Hepatocyte (in vitro differentiated cells): Measurements from ENCODE around the gene SCD5. TPM values are rescaled to one million over a fixed set of nuclear protein-coding genes. Genes with fewer than 3 reads are reported as not detected.

Source experiments
- DNase-seq: peaks from one replicate; pipeline ENCODE4 v3.0.0-alpha.2; 2016; ENCODE audit warnings: low spot score
- H2AFZ ChIP-seq: fragments of 200-600 bp; sonication (generic); 2 replicates; pipeline ENCODE4 v1.6.0; 2016; ENCODE audit warnings: antibody characterized with exemption, mild to moderate bottlenecking
- H3K27ac ChIP-seq: fragments of 200-600 bp; sonication (generic); 2 replicates; pipeline ENCODE4 v1.5.1; 2016; ENCODE audit warnings: mild to moderate bottlenecking
- H3K27me3 ChIP-seq: fragments of 200-600 bp; sonication (generic); 2 replicates; pipeline ENCODE4 v1.6.1; 2016
- H3K36me3 ChIP-seq: fragments of 200-600 bp; sonication (generic); replicated peaks from 2 replicates; pipeline ENCODE4 v1.5.1; 2016; ENCODE audit warnings: low read depth; ENCODE audit not compliant: insufficient read depth
- H3K4me1 ChIP-seq: fragments of 200-600 bp; sonication (generic); 2 replicates; pipeline ENCODE4 v1.5.1; 2016; ENCODE audit warnings: mild to moderate bottlenecking, moderate library complexity; ENCODE audit not compliant: insufficient read depth
- H3K4me2 ChIP-seq: fragments of 200-600 bp; sonication (generic); 2 replicates; pipeline ENCODE4 v1.6.0; 2016
- H3K4me3 ChIP-seq: fragments of 200-600 bp; sonication (generic); 2 replicates; pipeline ENCODE4 v1.5.1; 2016; ENCODE audit warnings: mild to moderate bottlenecking
- H3K79me2 ChIP-seq: fragments of 200-600 bp; sonication (generic); 2 replicates; pipeline ENCODE4 v1.6.0; 2017; ENCODE audit warnings: mild to moderate bottlenecking
- H3K9me2 ChIP-seq: fragments of 200-600 bp; sonication (generic); replicated peaks from 2 replicates; pipeline ENCODE4 v1.6.0; 2017; ENCODE audit warnings: mild to moderate bottlenecking; ENCODE audit not compliant: insufficient read depth
- H3K9me3 ChIP-seq: fragments of 200-600 bp; sonication (generic); 2 replicates; pipeline ENCODE4 v1.5.1; 2016; ENCODE audit warnings: low read depth, mild to moderate bottlenecking
- H4K20me1 ChIP-seq: fragments of 200-600 bp; sonication (generic); 2 replicates; pipeline ENCODE4 v1.6.0; 2016; ENCODE audit warnings: mild to moderate bottlenecking; ENCODE audit not compliant: insufficient read depth, poor library complexity, severe bottlenecking
- EZH2 ChIP-seq: fragments of 200-600 bp; sonication (generic); IDR thresholded peaks from 2 replicates; pipeline ENCODE4 v1.6.1; 2016; ENCODE audit warnings: antibody characterized with exemption, mild to moderate bottlenecking, borderline replicate concordance
- EZH2phosphoT487 ChIP-seq: fragments of 200-600 bp; sonication (generic); IDR thresholded peaks from one replicate; pipeline ENCODE4 v1.6.1; 2018; ENCODE audit warnings: antibody characterized with exemption, mild to moderate bottlenecking, low read depth, moderate library complexity; ENCODE audit not compliant: unreplicated experiment, severe bottlenecking
- WGBS: methylation state at CpG from one replicate; pipeline ENCODE4 v1.1.6; 2016; ENCODE audit warnings: low lambda C conversion rate; ENCODE audit errors: missing lambda C conversion rate; 5-methylcytosine and 5-hydroxymethylcytosine counted together
- polyA plus RNA-seq: library from polyadenylated mRNA; unstranded; fragments of >200 nt; fragmentation: Nextera tagmentation; extraction: Ambion mirVana; gene quantifications from 2 replicates; pipeline ENCODE4 v1.2.1, GENCODE V29; 2016
- total RNA-seq: library from RNA; depleted of rRNA; stranded (reverse); fragments of >200 nt; gene quantifications from 2 replicates; pipeline ENCODE4 v1.2.3, GENCODE V29; 2014
- TF ChIP-seq, protein P1 (sequence below): fragments of 200-600 bp; sonication (generic); IDR thresholded peaks from 2 replicates; pipeline ENCODE4 v1.5.1; 2016; ENCODE audit warnings: antibody characterized with exemption, mild to moderate bottlenecking; ENCODE audit not compliant: poor library complexity

SCD5 gene
- total and polyA plus RNA-seq, 2 experiments from 2014 or later: 6.4 to 19.2 TPM

DNA sequence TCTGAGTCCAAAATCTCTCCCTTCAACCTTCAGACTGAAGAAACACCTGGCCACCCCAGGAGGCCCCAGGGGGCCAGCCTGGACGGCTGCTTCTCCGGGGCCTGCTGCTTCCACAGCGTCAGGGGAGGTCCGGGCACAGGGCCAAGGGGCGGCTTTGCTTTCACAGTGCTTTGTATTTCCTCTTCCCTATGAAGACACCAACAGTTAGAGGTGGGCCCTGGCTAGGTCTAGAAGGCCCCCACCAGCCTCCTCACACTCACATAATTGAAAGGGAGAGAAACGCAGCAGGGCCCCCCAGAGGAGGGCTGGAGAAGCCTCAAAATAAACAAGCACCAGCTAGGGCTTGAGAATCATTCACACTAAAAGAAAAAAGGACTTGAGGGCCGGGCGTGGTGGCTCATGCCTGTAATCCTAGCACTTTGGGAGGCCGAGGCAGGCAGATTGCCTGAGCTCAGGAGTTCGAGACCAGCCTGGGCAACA is 17.8 kb downstream of the SCD5 start:
- H3K79me2 ChIP-seq: peaks cover 14% of the 10 kb centered on the region
- H3K4me2 ChIP-seq: peak overlapping the region; percentile 8
- no peaks in the 10 kb centered on the region for H3K9me2 ChIP-seq
- H3K36me3 ChIP-seq: no peaks in the 10 kb centered on the region
- H3K4me3 ChIP-seq: no peak overlapping the region
- peak overlapping the region; percentile 84 for H3K27ac ChIP-seq
- WGBS: 27% methylated on average over 10 of the region's 10 CpGs
- H4K20me1 ChIP-seq: no peaks in the 10 kb centered on the region
- peak; percentile 83 for DNase-seq
- TF ChIP-seq EZH2phosphoT487: no peak
- no peak for TF ChIP-seq EZH2
- TF ChIP-seq, protein P1, sequence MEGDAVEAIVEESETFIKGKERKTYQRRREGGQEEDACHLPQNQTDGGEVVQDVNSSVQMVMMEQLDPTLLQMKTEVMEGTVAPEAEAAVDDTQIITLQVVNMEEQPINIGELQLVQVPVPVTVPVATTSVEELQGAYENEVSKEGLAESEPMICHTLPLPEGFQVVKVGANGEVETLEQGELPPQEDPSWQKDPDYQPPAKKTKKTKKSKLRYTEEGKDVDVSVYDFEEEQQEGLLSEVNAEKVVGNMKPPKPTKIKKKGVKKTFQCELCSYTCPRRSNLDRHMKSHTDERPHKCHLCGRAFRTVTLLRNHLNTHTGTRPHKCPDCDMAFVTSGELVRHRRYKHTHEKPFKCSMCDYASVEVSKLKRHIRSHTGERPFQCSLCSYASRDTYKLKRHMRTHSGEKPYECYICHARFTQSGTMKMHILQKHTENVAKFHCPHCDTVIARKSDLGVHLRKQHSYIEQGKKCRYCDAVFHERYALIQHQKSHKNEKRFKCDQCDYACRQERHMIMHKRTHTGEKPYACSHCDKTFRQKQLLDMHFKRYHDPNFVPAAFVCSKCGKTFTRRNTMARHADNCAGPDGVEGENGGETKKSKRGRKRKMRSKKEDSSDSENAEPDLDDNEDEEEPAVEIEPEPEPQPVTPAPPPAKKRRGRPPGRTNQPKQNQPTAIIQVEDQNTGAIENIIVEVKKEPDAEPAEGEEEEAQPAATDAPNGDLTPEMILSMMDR: peak; percentile 27
- no peak overlapping the region for H2AFZ ChIP-seq
- no peaks in the 10 kb centered on the region for H3K27me3 ChIP-seq
- H3K4me1 ChIP-seq: peaks cover 29% of the 10 kb centered on the region
- no peaks in the 10 kb centered on the region for H3K9me3 ChIP-seq

DNA sequence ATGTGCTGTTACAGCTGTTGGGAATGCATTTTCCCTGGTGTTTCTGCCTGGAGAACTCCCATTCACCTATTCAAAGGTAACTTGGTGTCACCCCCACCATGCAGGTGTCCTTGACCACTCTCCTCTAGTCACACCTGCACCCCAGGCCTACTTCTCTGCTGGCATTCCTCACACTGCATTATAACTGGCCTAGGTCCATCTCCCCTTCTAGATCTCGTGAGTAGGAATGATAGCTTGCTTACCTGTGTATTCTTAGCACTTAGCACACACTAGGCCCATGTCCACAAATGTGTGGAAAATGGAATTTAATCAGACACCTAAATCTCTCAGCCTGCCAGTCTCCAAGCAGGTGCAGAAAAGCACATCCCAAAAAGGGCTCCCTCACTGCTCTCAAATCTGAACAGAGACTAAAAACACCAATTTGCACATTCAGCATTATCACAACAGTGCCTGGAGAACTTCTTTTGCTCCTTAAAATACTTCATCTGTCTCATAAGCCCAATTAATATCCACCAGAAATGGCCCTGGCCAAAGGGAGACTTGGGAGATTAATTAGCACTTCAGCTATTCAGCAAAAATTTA is 18.3 kb downstream of the SCD5 start:
- Histone ChIP-seq H4K20me1 (no peaks in the 10 kb centered on the region), H3K27me3 (no peaks in the 10 kb centered on the region), H3K4me3 (no peak overlapping the region), H3K4me2 (peak overlapping the region; percentile 8), H3K4me1 (peaks cover 29% of the 10 kb centered on the region), H3K27ac (peak overlapping the region; percentile 84), H3K9me2 (no peaks in the 10 kb centered on the region), H3K36me3 (no peaks in the 10 kb centered on the region), H3K9me3 (no peaks in the 10 kb centered on the region), H3K79me2 (peaks cover 14% of the 10 kb centered on the region), H2AFZ (no peak overlapping the region)
- 89% methylated on average over 1 of the region's 1 CpG for WGBS
- TF ChIP-seq, protein P1: no peak
- DNase-seq: no peak

DNA sequence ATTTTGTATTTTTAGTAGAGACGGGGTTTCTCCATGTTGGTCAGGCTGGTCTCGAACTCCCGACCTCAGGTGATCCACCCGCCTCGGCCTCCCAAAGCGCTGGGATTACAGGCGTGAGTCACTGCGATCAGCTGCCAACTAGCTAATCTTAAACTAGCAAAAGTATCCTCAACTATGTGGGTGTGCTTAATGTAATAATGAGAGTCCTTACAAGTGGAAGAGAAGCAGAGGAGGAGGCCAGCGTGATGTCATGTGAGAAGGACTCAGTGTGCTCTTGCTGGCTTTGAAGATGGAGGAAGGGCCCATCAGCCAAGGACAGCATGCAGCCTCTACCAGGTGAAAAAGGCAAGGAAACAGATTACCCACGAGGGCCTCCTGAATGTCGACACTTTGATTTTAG is 19.6 kb downstream of the SCD5 start:
- Histone ChIP-seq H3K4me2 (no peak overlapping the region), H2AFZ (no peak overlapping the region), H4K20me1 (no peaks in the 10 kb centered on the region), H3K27ac (no peak overlapping the region), H3K4me3 (no peak overlapping the region), H3K27me3 (no peaks in the 10 kb centered on the region), H3K9me3 (no peaks in the 10 kb centered on the region), H3K79me2 (peaks cover 14% of the 10 kb centered on the region), H3K4me1 (peaks cover 20% of the 10 kb centered on the region), H3K36me3 (no peaks in the 10 kb centered on the region), H3K9me2 (no peaks in the 10 kb centered on the region)
- no peak for DNase-seq
- TF ChIP-seq EZH2: no peak
- TF ChIP-seq, protein P1: no peak
- TF ChIP-seq EZH2phosphoT487: no peak
- 84% methylated on average over 11 of the region's 11 CpGs for WGBS
